Forelimb muscle (tissue), 1 donor: ENCODE results near the gene MYO18B. TPM values are rescaled to one million over a fixed set of nuclear protein-coding genes. Genes with fewer than 3 reads are reported as not detected.

ENCODE experiments used
- DNase-seq: peaks from one replicate; pipeline ENCODE4 v3.0.0-alpha.2; 2013; ENCODE audit warnings: low read depth
- polyA plus RNA-seq: library from polyadenylated mRNA; unstranded; fragments of 120-200 nt; gene quantifications from one replicate; pipeline ENCODE4 v1.2.1, GENCODE V29; 2013; ENCODE audit not compliant: insufficient read length

Gene MYO18B
- polyA plus RNA-seq, 1 donor = 117 TPM

GRCh38 chr22:25711491-25711890, 30.5 kb upstream of the MYO18B start:
- no peak for DNase-seq

GRCh38 chr22:25712661-25713400, 29.2 kb upstream of the MYO18B start:
- DNase-seq = no peak

- no peak for DNase-seq
Observed at GRCh38 chr22:25714070-25714469, 27.9 kb upstream of the MYO18B start.

- no peak for DNase-seq
Observed at GRCh38 chr22:25714739-25715138, 27.2 kb upstream of the MYO18B start.

GRCh38 chr22:25716637-25717036, 25.4 kb upstream of the MYO18B start:
- no peak for DNase-seq

GRCh38 chr22:25718135-25718840, 23.7 kb upstream of the MYO18B start:
- no peak for DNase-seq

GRCh38 chr22:25722223-25722622, 19.8 kb upstream of the MYO18B start:
- DNase-seq = no peak

GRCh38 chr22:25722626-25723025, 19.4 kb upstream of the MYO18B start:
- DNase-seq = no peak

GRCh38 chr22:25726241-25726640, 15.7 kb upstream of the MYO18B start:
- DNase-seq = no peak

- DNase-seq = no peak
Observed at GRCh38 chr22:25728071-25728470, 13.9 kb upstream of the MYO18B start.

- no peak for DNase-seq
Observed at GRCh38 chr22:25729016-25729995, 12.7 kb upstream of the MYO18B start.

- DNase-seq = no peak
Observed at GRCh38 chr22:25735650-25736049, 6.3 kb upstream of the MYO18B start.

- no peak for DNase-seq
Observed at GRCh38 chr22:25736378-25737011, 5.5 kb upstream of the MYO18B start.

GRCh38 chr22:25739659-25740344, 2.2 kb upstream of the MYO18B start:
- no peak for DNase-seq

- DNase-seq = no peak
Observed at GRCh38 chr22:25742918-25743708, 1.1 kb downstream of the MYO18B start.

GRCh38 chr22:25744694-25745093, 2.7 kb downstream of the MYO18B start:
- no peak for DNase-seq

GRCh38 chr22:25745341-25746011, 3.5 kb downstream of the MYO18B start:
- DNase-seq = no peak

- DNase-seq = no peak
Observed at GRCh38 chr22:25746012-25746373, 4.0 kb downstream of the MYO18B start.

- DNase-seq = no peak
Observed at GRCh38 chr22:25747245-25747944, 5.4 kb downstream of the MYO18B start.
